HEK293T (cell line): Measurements from ENCODE around the gene PARP4.
"Not testable (repeated sequence)": the region's sequence is repeated elsewhere in the genome, so short reads cannot be mapped to it uniquely, and the experiment has no call there.

Source experiments
- ARNT ChIP-seq: fragments of 450-650 bp; IDR thresholded peaks from 2 replicates; pipeline ENCODE4 v1.6.1; 2017; ENCODE audit warnings: mild to moderate bottlenecking
- BHLHE40 ChIP-seq: fragments of 450-650 bp; IDR thresholded peaks from 2 replicates; pipeline ENCODE4 v1.6.1; 2016; ENCODE audit warnings: mild to moderate bottlenecking, moderate library complexity, borderline replicate concordance
- ELF4 ChIP-seq: fragments of 450-650 bp; IDR thresholded peaks from 2 replicates; pipeline ENCODE4 v1.6.1; 2017; ENCODE audit warnings: antibody characterized with exemption
- FOXA1 ChIP-seq: fragments of 450-650 bp; IDR thresholded peaks from 2 replicates; pipeline ENCODE4 v1.6.1; 2016; ENCODE audit warnings: mild to moderate bottlenecking
- FOXK2 ChIP-seq: fragments of 450-650 bp; IDR thresholded peaks from 2 replicates; pipeline ENCODE4 v1.6.1; 2016; ENCODE audit warnings: mild to moderate bottlenecking
- FOXM1 ChIP-seq: fragments of 450-650 bp; IDR thresholded peaks from 2 replicates; pipeline ENCODE4 v1.6.1; 2017; ENCODE audit warnings: mild to moderate bottlenecking, borderline replicate concordance
- HDGF ChIP-seq: fragments of 450-650 bp; IDR thresholded peaks from 2 replicates; pipeline ENCODE4 v1.6.1; 2017; ENCODE audit warnings: antibody characterized with exemption, borderline replicate concordance
- NFRKB ChIP-seq: fragments of 450-650 bp; IDR thresholded peaks from 2 replicates; pipeline ENCODE4 v1.6.1; 2016; ENCODE audit warnings: mild to moderate bottlenecking, moderate library complexity
- SP1 ChIP-seq: fragments of 450-650 bp; IDR thresholded peaks from 2 replicates; pipeline ENCODE4 v1.6.1; 2017
- SUZ12 ChIP-seq: fragments of 450-650 bp; IDR thresholded peaks from 2 replicates; pipeline ENCODE4 v1.6.1; 2016; ENCODE audit warnings: mild to moderate bottlenecking
- TARDBP ChIP-seq: fragments of 450-650 bp; IDR thresholded peaks from 2 replicates; pipeline ENCODE4 v1.6.1; 2016
- TF ChIP-seq, protein P1 (sequence below): fragments of 450-650 bp; IDR thresholded peaks from 2 replicates; pipeline ENCODE4 v1.6.1; 2016

- TF ChIP-seq FOXM1, ARNT, TARDBP, BHLHE40, SP1, HDGF, FOXA1, NFRKB, SUZ12, ELF4, FOXK2: not testable (repeated sequence)
- TF ChIP-seq, protein P1, sequence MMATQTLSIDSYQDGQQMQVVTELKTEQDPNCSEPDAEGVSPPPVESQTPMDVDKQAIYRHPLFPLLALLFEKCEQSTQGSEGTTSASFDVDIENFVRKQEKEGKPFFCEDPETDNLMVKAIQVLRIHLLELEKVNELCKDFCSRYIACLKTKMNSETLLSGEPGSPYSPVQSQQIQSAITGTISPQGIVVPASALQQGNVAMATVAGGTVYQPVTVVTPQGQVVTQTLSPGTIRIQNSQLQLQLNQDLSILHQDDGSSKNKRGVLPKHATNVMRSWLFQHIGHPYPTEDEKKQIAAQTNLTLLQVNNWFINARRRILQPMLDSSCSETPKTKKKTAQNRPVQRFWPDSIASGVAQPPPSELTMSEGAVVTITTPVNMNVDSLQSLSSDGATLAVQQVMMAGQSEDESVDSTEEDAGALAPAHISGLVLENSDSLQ = not testable (repeated sequence)
Measured at GRCh38 chr13:24486017-24486657, 26.4 kb downstream of the PARP4 start.
